ENCODE data around the gene SLC5A10.

The SLC5A10 gene

GRCh38 chr17:19003543-19004420 lies 51.8 kb downstream of the SLC5A10 start:
- TF ChIP-seq CTCF (IDR thresholded peaks at IDR 0.05; ENCODE audit: control extremely low read depth, extremely low read depth, low read depth, missing control alignments), result no peak
- ChIA-PET CTCF (interaction anchor here (1.1 to 4.7 kb wide), 3 partner anchors 18 to 49 kb away, joined by 3 to 28 read pairs (median 5); no protein-coding TSS in a partner anchor), POLR2A (no interaction called here)
- peak; percentile 64 for DNase-seq (ENCODE audit: extremely low spot score)

DNA sequence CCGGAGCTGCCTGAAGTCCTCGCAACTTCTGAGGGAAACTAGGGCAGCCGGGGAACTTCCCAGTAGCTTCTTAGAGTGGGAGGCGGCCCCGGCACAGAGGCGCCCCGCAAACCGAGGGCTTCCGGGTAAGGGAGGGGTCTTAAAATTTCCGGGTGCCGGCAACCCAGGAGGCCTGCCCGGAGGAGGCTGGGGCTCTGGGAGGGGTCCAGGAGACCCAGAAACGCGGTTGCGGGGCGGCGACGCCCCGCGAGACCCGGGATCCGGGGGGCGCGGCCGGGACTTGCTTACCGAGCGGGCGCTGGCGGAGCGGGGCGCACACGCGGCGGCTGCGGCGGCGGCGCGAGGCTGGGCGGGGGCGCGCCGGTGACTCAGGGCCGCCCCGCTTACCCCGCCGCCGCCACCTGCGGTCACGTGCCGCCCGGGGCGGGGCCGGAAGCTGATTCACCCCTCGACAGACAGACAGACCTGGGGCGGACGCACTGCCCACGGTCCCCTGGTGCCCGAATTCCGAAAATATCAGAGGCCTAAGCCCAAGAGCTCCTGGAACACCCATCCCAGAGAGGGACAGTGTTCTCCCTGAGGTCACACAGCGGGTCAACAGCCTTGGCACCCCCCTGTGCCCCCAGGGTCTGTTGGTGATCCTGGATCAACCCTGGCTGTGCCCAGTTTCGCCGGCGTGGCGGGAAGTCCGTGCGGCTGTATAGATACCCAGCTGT lies 52.6 kb downstream of the SLC5A10 start, which contains the start of gene FAM83G:
TSS of gene FAM83G (minus strand) at position 344 of the 716 bp plus-strand sequence. CDS start 723 bp downstream, outside the sequence.
- CTCF ChIA-PET, result interaction anchor here (1.1 to 4.7 kb wide), 3 partner anchors 19 to 49 kb away, joined by 3 to 28 read pairs (median 5); no protein-coding TSS in a partner anchor
- POLR2A ChIA-PET, result no interaction called here
- DNase-seq (ENCODE audit: extremely low spot score), result peak; percentile 90
- no peak for TF ChIP-seq CTCF (IDR thresholded peaks at IDR 0.05; ENCODE audit: control extremely low read depth, extremely low read depth, low read depth, missing control alignments)

GRCh38 chr17:19005137-19005773 lies 53.3 kb downstream of the SLC5A10 start:
- POLR2A ChIA-PET, result no interaction called here
- CTCF ChIA-PET, result interaction anchor here (1.1 kb wide), 1 partner anchor 50 kb away, joined by 5 read pairs; no protein-coding TSS in a partner anchor
- TF ChIP-seq CTCF (IDR thresholded peaks at IDR 0.05; ENCODE audit: control extremely low read depth, extremely low read depth, low read depth, missing control alignments), result no peak
- no peak for DNase-seq (ENCODE audit: extremely low spot score)

DNA sequence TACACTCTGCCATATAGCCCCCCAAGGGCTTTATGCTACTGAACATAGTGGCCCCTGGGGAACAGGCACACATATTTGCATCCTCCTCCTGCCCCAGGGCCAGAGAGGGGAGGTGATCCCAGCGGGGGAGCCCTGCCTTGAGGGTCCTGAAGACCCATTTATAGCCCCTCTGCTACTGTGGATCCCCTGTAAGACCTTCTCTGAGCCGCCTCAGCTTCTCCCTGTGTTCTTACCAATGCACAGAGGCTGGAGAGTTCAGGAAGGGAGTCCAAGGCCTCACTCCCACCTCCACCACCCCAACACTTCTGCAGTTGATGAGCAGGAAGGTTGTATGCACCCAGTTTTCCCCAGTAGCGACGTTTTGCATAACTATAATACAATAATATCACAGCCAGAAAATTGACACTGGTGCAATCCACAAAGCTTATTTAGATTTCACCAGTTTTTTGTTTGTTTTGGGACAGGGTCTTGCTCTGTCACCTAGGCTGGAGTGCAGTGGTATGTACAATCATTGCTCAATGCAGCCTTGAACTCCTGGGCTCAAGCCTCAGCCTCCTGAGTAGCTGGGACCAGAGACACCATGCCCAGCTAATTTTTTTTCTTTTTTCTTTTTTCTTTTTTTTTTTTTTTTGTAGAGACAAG lies 53.9 kb downstream of the SLC5A10 start:
- no peak for DNase-seq (ENCODE audit: extremely low spot score)
- no peak for TF ChIP-seq CTCF (IDR thresholded peaks at IDR 0.05; ENCODE audit: control extremely low read depth, extremely low read depth, low read depth, missing control alignments)
- CTCF ChIA-PET, result no interaction called here
- POLR2A ChIA-PET, result no interaction called here

- ChIA-PET CTCF (interaction anchor here (1.3 kb wide), 1 partner anchor 46 kb away, joined by 4 read pairs; no protein-coding TSS in a partner anchor), POLR2A (no interaction called here)
- no peak for TF ChIP-seq CTCF (IDR thresholded peaks at IDR 0.05; ENCODE audit: control extremely low read depth, extremely low read depth, low read depth, missing control alignments)
- no peak for DNase-seq (ENCODE audit: extremely low spot score)
Observed at GRCh38 chr17:19006698-19007097, 54.7 kb downstream of the SLC5A10 start.

All from GM10248 (cell line).